Epithelial cell of esophagus (primary cell): ENCODE data around the gene ZC3H14.

Experiments used
- DNase-seq: peaks from one replicate; pipeline ENCODE4 v3.0.0; 2010; ENCODE audit warnings: low read depth
- H3K4me3 ChIP-seq: 2 replicates; pipeline ENCODE4 v1.5.1; 2011; ENCODE audit warnings: mild to moderate bottlenecking, low read length, control low read depth
- CTCF ChIP-seq: IDR thresholded peaks from 2 replicates; pipeline ENCODE4 v1.5.1; 2011; ENCODE audit warnings: low read depth, mild to moderate bottlenecking, low read length, control low read depth, inconsistent platforms; ENCODE audit not compliant: insufficient read depth; ENCODE audit errors: missing control alignments

The ZC3H14 gene

GRCh38 chr14:88668448-88669116 is 105.7 kb downstream of the ZC3H14 start:
- TF ChIP-seq CTCF, result no peak
- H3K4me3 ChIP-seq, result no peak overlapping the region
- no peak for DNase-seq

- H3K4me3 ChIP-seq, result no peak overlapping the region
- DNase-seq, result no peak
- TF ChIP-seq CTCF, result no peak
Observed at GRCh38 chr14:88669346-88669745, 106.5 kb downstream of the ZC3H14 start.
